ENCODE data around the gene WDR38.

WDR38 gene

DNA sequence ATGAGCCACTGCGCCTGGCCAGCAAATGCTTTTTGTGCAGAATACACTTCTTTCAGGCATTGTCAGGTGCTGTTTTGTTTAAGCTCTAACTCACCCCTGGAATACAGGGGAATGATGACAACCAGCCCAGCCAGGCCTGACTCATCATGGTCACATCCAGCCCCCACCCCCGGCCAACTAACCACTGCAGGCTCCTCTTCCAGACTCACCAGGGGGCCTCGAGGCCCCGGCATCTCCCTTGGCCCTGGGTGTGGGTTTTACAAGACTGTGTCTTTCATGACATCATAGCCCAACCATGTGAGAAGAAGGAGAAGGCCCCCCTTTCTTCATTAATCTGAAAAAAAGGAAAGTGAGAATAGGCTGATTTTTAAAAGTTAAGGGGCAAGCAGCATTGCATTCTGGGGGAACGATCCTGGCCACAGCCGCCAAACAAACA lies 40.8 kb upstream of the WDR38 start:
- TF ChIP-seq POLR2AphosphoS5 (IDR thresholded peaks at IDR 0.05; ENCODE audit: borderline replicate concordance, low read depth, low read length) (no peak), FOXP2 (optimal IDR thresholded peaks at IDR 0.05; ENCODE audit: control extremely low read depth, extremely low read length, insufficient read depth) (no peak), EZH2 (IDR thresholded peaks at IDR 0.05) (no peak)
- Histone ChIP-seq H3K4me3 (no peak overlapping the region), H3K27ac (no peak overlapping the region), H3K9me3 (ENCODE audit: low read depth, low read length) (no peaks in the 10 kb centered on the region), H3K36me3 (ENCODE audit: insufficient read depth, low read length) (no peaks in the 10 kb centered on the region), H3K9ac (ENCODE audit: insufficient read length) (no peak overlapping the region)
- DNase-seq (ENCODE audit: low read depth, low spot score): no peak

DNA sequence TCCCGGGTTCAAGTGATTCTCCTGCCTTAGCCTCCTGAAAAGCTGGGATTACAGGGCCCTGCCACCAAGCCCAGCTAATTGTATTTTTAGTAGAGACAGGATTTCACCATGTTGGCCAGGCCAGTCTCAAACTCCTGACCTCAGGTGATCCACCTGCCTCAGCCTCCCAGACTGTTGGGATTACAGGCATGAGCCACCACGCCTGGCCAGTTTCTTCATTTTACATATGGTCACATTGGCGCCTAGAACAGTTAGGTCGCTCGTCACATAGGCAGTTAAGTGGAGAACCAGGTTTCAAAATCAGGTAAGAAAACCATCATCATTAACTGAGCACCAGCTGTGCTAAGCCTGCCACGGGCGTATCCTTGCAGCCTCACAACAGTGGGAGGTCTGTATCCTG lies 40.2 kb upstream of the WDR38 start:
- Histone ChIP-seq H3K4me3 (no peak overlapping the region), H3K36me3 (ENCODE audit: insufficient read depth, low read length) (no peaks in the 10 kb centered on the region), H3K9ac (ENCODE audit: insufficient read length) (no peak overlapping the region), H3K9me3 (ENCODE audit: low read depth, low read length) (no peaks in the 10 kb centered on the region), H3K27ac (no peak overlapping the region)
- no peak for DNase-seq (ENCODE audit: low read depth, low spot score)
- TF ChIP-seq EZH2 (IDR thresholded peaks at IDR 0.05) (no peak), FOXP2 (optimal IDR thresholded peaks at IDR 0.05; ENCODE audit: control extremely low read depth, extremely low read length, insufficient read depth) (no peak), POLR2AphosphoS5 (IDR thresholded peaks at IDR 0.05; ENCODE audit: borderline replicate concordance, low read depth, low read length) (no peak)

DNA sequence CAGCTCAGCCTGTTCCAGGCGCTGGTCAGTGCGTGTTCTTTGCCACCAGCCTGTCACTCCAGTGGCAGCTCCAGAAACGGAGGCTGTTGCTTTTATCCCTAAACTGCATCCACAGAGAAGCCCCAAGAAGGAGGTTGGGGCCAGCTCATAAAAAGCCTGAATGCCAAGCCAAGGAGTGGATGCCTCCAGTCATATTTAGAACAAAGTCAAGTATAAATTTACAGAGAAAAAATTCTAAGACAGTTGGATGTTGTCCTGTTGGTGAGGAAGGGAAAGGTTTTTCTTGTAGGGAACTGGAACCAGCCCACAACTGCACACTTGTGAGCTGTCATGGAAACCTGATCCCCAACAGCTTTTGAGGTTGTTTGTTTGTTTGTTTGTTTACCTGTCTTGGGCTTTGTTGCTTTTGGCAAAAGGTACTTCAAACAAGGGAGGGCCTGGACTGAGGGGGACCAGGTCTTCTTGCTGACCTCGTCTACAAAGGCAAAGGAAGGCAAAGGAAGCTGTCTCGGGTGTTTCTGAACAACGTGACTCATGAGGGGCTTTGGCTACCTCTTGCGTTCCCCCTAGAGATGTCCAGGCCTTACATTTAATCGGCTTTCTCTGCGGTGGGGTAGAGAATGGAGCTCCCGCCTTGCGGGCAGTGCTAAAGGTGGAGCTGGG lies 39.6 kb upstream of the WDR38 start:
- H3K4me3 ChIP-seq: no peak overlapping the region
- TF ChIP-seq EZH2 (IDR thresholded peaks at IDR 0.05): no peak
- no peak for TF ChIP-seq POLR2AphosphoS5 (IDR thresholded peaks at IDR 0.05; ENCODE audit: borderline replicate concordance, low read depth, low read length)
- no peak for TF ChIP-seq FOXP2 (optimal IDR thresholded peaks at IDR 0.05; ENCODE audit: control extremely low read depth, extremely low read length, insufficient read depth)
- no peak overlapping the region for H3K27ac ChIP-seq
- no peaks in the 10 kb centered on the region for H3K9me3 ChIP-seq (ENCODE audit: low read depth, low read length)
- DNase-seq (ENCODE audit: low read depth, low spot score): no peak
- H3K9ac ChIP-seq (ENCODE audit: insufficient read length): no peak overlapping the region
- no peaks in the 10 kb centered on the region for H3K36me3 ChIP-seq (ENCODE audit: insufficient read depth, low read length)

DNA sequence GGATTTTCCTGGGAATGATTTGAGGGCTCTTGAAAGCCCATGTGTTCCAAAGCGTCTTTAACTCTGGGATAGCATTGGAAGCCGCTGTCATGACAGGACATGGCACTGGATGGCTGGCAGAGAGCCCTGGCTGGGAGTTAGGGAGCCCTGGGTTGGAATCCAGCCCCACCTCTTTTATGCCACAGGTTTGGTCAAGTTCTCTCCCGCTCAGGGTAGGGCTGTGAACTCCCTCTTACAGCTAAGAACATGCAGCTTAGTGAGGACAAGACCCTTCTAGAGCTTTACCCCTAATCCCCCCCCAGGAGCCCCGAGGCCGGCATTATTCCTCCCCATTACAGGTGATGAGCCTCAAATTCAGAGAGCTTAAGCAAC lies 39.1 kb upstream of the WDR38 start:
- Histone ChIP-seq H3K27ac (no peak overlapping the region), H3K4me3 (no peak overlapping the region), H3K9ac (ENCODE audit: insufficient read length) (no peak overlapping the region), H3K36me3 (ENCODE audit: insufficient read depth, low read length) (no peaks in the 10 kb centered on the region), H3K9me3 (ENCODE audit: low read depth, low read length) (no peaks in the 10 kb centered on the region)
- DNase-seq (ENCODE audit: low read depth, low spot score): no peak
- TF ChIP-seq FOXP2 (optimal IDR thresholded peaks at IDR 0.05; ENCODE audit: control extremely low read depth, extremely low read length, insufficient read depth) (no peak), EZH2 (IDR thresholded peaks at IDR 0.05) (no peak), POLR2AphosphoS5 (IDR thresholded peaks at IDR 0.05; ENCODE audit: borderline replicate concordance, low read depth, low read length) (no peak)

DNA sequence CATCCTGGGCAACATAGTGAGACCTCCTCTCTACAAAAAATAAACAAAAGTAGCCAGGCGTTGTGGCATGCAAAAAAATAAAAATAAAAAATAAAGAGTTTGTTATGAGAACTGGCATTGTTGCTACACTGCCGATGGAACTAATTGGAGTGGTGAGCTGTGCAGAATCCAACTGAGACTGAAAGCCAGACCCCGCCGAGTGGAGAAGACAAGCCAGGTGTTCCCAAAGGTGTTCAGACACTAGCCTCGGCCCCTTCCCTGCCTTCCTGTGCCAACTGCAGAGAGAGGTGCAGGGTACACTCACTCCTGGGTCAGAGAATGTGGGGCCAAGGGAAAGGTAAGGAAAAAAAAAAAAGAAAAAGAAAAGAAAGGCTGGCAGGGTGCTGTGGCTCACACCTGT lies 37.7 kb upstream of the WDR38 start:
- Histone ChIP-seq H3K4me3 (no peak overlapping the region), H3K9ac (ENCODE audit: insufficient read length) (no peak overlapping the region), H3K9me3 (ENCODE audit: low read depth, low read length) (no peaks in the 10 kb centered on the region), H3K36me3 (ENCODE audit: insufficient read depth, low read length) (no peaks in the 10 kb centered on the region), H3K27ac (no peak overlapping the region)
- TF ChIP-seq FOXP2 (optimal IDR thresholded peaks at IDR 0.05; ENCODE audit: control extremely low read depth, extremely low read length, insufficient read depth): no peak
- TF ChIP-seq POLR2AphosphoS5 (IDR thresholded peaks at IDR 0.05; ENCODE audit: borderline replicate concordance, low read depth, low read length): no peak
- no peak for TF ChIP-seq EZH2 (IDR thresholded peaks at IDR 0.05)
- DNase-seq (ENCODE audit: low read depth, low spot score): no peak

DNA sequence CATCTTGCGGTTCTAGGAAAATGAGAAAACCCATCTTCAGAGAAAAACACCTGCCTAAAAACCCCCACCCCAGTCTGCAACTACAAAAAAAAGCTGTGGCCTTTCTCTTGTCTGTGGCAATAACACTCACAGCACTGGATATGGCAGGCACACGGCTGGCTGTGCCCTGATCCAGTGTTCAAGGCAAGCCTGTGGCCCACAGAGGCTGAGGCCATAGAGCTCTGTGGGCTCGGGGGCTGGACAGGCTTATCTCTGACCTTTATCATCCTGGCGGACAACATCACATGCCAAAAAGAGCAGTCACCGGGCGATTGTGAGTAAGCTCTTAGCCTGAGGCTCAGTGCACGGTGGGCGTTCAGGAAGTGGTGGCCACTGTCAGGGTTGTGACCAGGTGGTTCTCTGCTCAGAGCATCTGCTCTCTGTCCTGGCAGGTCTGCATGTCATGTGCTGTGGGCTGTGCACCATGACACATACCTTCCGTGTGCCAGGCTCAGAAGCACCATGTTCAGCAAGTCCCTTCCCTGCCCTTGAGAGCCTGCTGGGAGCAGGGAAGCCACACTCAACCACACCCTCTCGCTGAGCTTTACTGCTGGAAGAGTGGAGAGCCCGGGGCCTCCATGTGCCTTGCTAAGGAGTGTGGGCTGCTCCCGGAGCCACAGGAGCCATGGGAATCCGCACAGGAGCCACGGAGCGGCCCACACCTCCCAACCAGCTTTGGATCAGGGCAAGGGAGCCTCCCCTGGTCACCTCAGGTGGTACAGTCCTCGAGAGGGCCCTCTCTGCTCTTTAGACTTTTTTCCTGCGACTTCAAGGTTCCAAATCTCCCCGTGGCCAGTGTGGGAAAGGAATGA lies 34.6 kb upstream of the WDR38 start:
- Histone ChIP-seq H3K4me3 (no peak overlapping the region), H3K9me3 (ENCODE audit: low read depth, low read length) (no peaks in the 10 kb centered on the region), H3K9ac (ENCODE audit: insufficient read length) (no peak overlapping the region), H3K27ac (no peak overlapping the region), H3K36me3 (ENCODE audit: insufficient read depth, low read length) (no peaks in the 10 kb centered on the region)
- DNase-seq (ENCODE audit: low read depth, low spot score): no peak
- TF ChIP-seq FOXP2 (optimal IDR thresholded peaks at IDR 0.05; ENCODE audit: control extremely low read depth, extremely low read length, insufficient read depth): no peak
- no peak for TF ChIP-seq POLR2AphosphoS5 (IDR thresholded peaks at IDR 0.05; ENCODE audit: borderline replicate concordance, low read depth, low read length)
- no peak for TF ChIP-seq EZH2 (IDR thresholded peaks at IDR 0.05)

DNA sequence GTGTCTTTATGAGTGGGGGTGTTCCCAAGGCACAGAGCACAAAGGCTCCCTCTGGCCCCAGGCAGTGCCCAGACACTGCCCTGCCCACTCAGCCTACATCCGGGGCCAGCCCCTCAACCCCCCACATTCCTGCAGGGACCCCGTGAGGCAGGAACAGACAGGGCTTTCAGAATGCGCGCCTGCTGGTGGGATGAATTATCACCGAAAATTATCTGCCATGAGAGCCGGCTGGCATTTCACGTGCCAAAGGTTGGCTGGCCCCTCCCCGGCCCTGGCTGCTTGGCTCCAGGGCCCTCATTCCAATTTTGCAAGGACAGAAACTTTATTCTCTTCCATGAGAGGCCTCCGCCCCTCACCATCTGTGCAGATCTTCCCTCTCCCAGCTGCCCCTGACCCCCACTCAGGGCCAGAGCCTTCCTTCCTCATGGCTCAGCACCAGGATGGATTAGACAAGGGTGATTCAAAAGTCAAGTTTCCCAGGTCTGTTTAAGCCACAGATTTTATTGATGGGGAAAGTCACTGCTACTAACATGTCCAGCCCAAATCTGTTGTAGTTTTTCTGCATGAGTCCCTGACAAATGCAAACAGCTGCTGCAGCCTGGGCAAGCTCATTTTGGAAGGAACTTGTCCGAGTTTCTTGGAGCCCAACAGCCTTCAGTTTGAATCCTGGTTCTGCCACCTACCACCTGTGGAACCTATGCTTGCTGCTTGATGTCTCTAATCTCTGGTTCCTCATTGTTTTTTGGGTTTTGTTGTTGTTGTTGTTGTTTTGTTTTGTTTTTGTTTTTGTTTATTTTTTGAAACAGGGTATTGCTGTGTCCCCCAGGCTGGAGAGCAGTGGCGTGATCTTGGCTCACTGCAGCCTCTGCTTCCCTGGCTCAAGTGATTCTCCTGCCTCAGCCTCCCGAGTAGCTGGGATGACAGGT lies 32.3 kb upstream of the WDR38 start:
- H3K27ac ChIP-seq: no peak overlapping the region
- no peaks in the 10 kb centered on the region for H3K9me3 ChIP-seq (ENCODE audit: low read depth, low read length)
- no peak for DNase-seq (ENCODE audit: low read depth, low spot score)
- no peak overlapping the region for H3K9ac ChIP-seq (ENCODE audit: insufficient read length)
- no peak overlapping the region for H3K4me3 ChIP-seq
- no peak for TF ChIP-seq FOXP2 (optimal IDR thresholded peaks at IDR 0.05; ENCODE audit: control extremely low read depth, extremely low read length, insufficient read depth)
- no peak for TF ChIP-seq POLR2AphosphoS5 (IDR thresholded peaks at IDR 0.05; ENCODE audit: borderline replicate concordance, low read depth, low read length)
- no peak for TF ChIP-seq EZH2 (IDR thresholded peaks at IDR 0.05)
- H3K36me3 ChIP-seq (ENCODE audit: insufficient read depth, low read length): no peaks in the 10 kb centered on the region

Measured in SK-N-MC (cell line).